Stimulated activated CD8-positive, alpha-beta memory T cell treated with anti-CD3 and anti-CD28 coated beads, Interleukin-15, amount 100 ng/mL, for 24 hours (primary cell): ENCODE measurements around the gene OAS2.
"Not testable (repeated sequence)": the region's sequence is repeated elsewhere in the genome, so short reads cannot be mapped to it uniquely, and the experiment has no call there.

Experiments used
- DNase-seq: peaks from one replicate; pipeline ENCODE4 v3.0.0-alpha.2; 2020; ENCODE audit warnings: low read depth

Gene OAS2

DNA sequence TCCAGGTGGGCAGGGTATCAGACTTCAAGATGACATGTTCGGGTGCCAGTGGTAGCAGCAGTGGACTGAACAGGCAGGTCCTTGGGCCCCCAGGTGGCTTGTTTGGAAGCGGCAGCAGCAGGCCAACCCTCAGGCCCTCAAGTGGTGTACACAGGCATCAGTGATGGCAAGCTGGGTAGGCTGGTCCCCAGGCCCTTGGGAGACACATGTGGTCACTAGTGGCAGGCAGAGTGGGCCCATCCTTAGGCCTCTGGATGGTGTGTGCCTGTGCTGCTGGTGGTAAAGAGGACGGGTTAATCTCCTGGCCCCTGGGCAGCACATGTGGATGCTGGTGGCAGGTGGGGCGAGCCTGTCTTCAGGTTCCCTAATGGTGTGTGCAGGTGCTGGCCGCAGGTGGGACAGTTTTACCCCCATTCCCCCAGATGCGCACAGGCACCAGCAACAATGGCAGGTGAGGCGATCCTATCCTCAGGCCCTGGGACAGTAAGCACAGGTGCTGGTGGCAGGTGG lies 8.0 kb downstream of the OAS2 start:
- DNase-seq = no peak

DNA sequence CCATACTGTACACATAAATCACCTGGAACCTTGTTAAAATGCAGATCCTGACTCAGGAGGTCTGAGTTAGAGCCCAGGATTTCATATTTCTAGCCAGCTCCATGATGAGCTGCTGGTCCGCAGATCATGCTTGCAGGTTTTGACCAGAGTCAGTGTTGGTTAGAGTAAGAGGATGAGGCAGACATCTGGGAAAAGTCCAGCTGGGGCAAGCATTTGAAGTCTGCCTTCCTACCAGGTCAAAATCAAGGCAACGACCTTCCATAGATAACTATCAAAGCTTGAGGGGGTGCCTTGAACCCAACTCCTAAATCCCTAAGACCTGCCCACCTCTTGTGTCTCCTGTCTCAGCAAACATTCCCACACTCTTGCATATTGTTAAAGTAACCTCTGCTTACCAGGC lies 9.2 kb downstream of the OAS2 start:
- DNase-seq = no peak

DNA sequence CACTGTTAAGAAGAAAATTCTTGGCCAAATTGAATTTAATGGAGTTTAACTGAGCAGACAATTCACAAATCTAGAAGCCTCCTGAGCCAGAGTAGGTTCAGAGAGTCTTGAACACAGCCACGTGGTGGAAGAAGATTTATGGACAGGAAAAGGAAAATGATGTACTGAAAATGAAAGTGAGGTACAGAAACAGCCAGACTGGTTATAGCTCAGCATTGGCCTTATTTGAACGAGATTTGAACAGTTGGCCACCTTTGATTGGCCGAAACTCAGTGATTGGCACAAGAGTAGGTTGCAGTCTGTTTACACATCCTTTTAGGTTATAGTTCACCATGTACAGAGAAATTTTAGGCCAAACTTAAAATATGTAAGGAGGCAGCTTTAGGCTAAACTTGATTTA lies 9.9 kb downstream of the OAS2 start:
- DNase-seq = no peak

DNA sequence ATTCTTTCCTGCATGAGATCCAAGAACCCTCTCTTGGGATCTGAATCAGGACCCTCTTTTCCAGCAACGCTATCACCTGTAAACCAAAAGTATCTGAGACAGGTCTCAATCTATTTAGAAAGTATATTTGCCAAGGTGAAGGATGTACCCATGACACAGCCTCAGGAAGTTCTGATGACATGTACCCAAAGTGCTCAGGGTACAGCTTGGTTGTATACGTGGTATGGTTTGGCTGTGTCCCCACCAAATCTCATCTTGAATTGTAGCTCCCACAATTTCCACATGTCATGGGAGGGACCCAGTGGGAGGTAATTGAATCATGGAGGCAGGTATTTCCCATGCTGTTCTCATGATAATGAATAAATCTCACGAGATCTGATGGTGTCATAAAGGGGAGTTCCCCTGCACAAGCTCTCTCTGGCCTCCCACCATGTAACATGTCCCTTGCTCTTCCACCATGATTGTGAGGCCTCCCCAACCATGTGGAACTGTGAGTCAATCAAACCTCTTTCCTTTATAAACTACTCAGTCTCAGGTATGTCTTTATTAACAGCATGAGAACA lies 10.6 kb downstream of the OAS2 start:
- not testable (repeated sequence) for DNase-seq

DNA sequence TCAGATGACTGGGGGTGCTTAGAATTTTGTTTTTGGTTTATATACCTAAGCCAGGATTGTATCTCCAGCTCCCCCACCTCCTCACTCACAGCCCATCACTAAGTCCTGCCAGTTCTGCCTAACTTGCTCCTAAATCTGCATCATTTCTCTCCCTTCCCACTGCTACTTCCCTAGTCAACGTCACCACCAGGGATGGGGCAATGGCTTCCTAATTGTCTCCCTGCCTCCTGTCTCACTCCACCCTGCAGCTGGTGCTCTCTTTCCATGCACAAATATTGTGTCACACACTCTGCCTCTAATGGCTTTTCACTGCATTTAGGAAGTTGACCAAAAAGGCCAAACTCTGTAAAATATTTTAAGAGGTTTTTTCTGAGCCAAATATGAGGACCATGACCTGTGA lies 11.5 kb downstream of the OAS2 start:
- no peak for DNase-seq

DNA sequence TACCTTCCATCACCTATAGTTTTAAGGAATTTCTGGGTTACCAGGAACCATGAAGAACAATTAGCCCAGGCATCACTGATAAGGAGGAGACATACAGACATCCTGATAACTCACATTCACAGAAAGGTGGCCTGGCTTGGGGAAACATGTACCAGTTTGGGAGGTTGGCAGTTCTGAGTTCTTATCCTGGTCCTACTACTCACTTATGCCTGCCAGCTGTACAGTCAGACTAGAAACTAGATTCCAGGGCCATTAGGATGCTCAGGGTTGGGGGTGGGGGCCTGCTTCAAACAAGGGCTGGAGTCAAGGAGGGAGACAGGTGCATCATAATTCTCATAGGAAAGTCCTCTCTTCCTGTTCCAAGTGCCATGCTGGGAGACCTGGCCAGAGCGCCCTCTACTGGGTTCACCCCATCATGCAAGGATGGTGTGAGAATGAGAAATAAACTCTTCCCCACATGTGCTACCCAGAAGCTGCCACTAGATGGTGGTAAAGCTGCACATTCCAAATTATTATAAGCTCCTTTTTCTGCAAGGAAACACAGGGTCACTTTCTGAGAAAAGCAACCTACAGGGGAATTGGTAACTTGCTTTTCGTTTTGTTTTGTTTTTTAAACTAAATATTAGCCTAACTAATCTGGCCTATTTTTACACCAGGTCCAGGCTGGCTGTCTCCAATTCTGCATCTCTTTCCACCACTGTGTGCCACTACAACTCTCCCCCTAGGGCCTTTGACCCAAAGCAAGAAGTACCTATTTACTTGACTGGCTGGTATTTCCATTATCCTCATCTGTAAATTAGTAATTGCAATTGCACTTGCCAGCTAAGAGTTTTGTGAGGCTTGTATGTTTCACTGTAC lies 14.5 kb downstream of the OAS2 start:
- no peak for DNase-seq

DNA sequence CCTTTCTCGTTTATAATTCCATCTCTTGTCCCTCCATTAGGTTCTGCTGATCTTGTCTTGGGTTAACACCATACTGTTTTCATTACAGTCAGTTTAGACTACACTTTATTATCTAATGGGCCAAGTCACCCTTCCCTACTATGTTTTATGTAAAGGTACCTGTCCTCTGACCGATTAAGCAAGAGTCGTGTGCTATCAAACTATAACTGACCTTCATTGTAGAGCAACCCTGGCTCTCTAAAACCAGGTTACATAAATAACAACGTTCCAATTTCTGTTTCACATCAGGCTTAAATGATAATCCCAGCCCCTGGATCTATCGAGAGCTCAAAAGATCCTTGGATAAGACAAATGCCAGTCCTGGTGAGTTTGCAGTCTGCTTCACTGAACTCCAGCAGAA lies 16.7 kb downstream of the OAS2 start:
- no peak for DNase-seq

DNA sequence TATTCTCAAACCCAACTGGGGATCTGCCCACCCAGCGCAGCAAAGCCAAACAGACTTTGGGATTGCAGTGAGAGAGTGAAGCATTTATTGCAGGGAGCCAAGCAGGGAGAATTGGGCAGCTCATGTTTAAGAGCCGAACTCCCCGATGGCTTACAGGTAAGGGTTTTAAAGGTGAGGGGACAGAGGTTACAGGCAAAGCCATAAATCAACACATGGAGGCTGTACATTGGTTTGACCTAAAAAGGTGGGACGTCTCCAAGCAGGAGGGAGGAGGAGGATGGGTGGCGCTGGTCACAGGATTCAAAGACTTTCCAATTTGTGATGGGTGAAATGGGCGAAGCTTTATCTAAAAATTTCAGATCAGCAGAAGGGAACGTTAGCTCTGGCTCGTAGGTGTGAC lies 18.2 kb downstream of the OAS2 start:
- no peak for DNase-seq

DNA sequence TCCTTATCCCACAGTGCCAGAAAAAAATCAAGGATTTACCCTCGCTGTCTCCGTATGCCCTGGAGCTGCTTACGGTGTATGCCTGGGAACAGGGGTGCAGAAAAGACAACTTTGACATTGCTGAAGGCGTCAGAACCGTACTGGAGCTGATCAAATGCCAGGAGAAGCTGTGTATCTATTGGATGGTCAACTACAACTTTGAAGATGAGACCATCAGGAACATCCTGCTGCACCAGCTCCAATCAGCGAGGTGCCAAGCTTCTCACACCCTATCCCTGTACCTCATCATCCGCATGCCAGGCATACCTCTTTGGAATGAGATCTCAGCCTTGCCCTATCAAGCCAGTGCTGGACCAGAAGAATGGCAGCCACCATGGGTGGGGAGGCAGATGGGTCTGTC lies 19.2 kb downstream of the OAS2 start:
- no peak for DNase-seq

DNA sequence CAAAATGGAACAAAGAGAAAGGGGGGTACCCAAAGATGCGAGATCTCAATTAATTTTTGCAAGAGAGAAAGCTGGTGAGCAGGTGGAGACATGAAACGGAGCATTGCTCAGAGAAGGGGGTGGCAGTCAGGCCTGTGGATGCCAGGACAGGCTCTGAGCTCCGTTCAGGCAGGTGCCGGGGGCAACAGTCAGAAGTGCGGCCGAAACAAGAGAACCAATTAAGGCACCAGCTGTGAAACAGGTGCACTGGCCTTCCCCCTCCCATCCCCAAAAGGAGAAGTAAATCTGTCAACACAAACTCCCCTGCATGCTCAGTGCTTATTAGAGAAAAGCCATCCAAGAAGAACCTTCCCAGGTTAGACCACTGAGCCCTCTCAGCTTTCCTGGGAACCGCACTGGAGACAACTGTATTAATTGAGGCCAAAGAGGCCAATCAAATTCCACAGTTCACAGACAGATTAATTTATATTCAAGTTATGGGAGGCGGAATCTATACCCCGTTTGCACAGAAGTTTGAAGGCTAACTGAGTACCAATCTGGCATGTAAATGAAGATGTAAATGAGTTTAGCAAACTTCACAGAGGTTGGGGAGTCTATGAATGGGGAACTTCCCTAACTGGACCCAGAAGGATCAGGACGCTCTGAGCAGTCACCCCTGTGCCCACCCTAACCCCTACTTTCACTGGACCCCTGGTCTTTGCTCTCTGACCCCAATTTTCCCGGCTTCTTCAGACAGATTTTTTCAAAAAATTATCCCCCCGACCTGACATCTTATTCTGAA lies 20.9 kb downstream of the OAS2 start:
- no peak for DNase-seq

DNA sequence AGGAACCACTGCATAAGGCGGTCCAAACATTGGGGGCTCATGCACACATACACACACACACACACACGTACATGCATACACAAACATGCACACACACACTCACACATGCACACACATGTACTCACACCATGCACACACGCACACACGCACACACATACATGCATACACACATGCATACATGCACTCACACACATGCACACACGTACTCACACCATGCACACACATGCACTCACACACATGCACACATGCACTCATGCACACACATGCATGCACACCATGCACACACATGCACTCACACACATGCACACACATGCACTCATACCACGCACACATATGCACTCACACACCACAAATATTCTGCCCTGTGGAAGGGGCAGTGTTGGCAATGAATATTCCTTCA lies 22.1 kb downstream of the OAS2 start:
- DNase-seq = no peak

DNA sequence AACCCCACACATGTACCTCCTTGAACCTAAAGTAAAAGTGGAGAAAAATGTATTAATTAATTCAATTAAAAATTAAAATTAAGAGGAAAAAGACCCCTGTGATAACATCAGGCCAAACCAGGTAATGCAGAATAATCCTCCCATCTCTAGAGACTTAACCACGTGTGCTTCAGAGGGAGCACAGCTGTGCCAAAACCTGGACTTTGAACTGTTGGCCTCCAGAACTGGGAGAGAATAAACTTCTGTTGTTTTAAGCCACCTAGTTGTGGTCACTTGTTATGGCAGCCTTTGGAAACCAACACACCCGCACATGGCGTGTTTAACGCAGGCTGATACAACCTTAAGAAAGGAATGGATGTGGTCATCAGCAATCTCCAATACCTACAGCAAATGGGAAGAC lies 23.8 kb downstream of the OAS2 start:
- no peak for DNase-seq

DNA sequence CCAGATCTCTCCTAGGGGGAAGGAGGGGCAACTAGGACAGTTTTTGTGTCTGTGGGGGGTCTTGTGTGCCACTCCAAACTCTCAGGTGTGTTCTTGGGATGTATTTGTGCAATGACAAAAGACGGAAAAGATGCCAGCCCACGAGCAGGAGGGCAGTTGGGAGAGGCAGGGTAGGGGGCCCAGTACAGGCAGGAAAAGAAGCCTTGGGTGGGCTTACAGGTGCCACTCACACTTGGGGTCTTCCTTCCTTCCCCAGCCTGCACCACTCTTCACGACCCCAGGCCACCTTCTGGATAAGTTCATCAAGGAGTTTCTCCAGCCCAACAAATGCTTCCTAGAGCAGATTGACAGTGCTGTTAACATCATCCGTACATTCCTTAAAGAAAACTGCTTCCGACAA lies 24.4 kb downstream of the OAS2 start:
- DNase-seq = no peak

DNA sequence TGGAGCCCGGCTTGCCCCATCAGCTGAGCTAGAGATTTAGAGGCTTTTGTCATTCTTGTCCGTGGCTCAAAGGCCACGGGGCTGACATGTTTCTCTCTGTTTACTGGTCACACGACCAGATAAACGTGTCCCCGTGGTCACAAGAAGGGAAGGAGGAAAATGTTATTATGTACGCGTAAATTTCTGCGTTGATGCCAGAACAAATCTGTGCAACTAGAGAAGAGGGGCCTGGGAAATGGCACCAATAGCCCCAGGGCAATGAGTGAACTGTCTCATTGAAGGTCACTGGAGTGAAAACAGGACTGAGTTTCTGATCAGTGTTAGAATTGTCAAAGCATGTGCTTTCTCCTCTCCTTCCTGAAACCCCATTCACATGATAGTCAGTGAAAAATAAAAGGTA lies 25.3 kb downstream of the OAS2 start:
- no peak for DNase-seq

DNA sequence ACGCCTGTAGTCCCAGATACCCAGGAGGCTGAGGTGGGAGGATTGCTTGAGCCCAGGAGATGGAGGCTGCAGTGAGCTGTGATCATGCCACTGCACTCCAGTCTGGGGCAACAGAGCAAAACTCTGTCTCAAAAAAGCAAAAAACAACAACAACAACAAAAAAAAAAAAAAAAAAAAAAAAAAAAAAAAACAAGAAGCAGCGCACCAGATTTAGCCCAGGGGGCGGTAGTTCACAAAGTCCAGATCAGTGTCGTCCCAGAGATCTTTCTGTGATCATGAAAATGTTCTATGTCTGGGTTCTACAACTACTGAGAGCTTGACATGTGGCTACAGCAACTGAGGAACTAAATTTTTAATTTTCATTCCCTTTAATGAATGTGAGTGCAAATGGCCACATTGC lies 27.4 kb downstream of the OAS2 start:
- no peak for DNase-seq

DNA sequence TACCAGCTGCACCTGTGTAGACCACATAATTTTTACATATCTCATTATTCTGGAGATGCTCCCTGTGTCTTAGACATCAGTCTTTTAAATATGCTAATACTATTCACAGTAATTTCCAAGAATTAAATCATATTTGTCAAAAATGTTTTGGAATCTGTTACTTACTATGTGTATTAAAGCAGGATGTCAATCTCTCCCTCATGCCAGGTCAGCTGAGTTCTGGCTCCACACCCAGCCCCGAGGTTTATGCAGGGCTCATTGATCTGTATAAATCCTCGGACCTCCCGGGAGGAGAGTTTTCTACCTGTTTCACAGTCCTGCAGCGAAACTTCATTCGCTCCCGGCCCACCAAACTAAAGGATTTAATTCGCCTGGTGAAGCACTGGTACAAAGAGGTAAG lies 27.9 kb downstream of the OAS2 start:
- no peak for DNase-seq

DNA sequence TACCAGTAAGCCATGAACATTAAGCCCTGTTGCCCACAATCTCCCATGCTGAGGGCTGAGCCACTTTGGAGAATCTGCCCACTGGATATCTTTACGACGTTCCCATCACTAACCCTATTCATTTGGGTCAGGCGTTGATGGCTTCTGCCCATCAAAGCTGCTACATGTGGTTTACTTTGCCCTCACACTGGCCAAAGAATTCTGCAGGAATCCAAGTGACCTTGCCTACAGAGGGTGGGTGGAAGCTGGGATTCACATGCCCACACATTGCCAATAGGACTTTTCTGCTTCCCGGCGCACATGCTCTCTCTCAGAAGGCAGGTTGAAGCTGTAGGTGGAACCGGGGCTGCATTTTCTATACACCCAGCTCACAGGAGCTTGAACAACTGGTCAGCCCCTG lies 28.3 kb downstream of the OAS2 start:
- no peak for DNase-seq

DNA sequence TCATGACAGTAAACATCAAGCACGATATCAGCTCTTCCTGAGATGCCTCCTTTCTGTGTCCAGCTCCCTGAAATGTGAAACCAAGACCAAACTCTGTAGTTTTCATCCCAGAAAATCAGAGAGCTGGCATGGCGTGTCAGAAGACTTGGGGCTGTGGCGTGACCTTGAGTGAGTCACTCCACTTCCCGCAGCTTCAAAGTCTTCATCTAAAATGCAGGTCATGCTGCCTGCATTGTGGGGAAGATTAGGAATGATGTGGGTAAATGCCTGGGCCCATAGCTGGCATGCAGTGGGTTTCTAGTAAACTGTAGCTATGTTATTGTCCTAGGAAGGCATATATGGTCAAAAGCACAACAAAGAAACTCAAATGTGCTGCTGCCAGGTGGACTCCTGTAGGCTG lies 28.8 kb downstream of the OAS2 start:
- no peak for DNase-seq

DNA sequence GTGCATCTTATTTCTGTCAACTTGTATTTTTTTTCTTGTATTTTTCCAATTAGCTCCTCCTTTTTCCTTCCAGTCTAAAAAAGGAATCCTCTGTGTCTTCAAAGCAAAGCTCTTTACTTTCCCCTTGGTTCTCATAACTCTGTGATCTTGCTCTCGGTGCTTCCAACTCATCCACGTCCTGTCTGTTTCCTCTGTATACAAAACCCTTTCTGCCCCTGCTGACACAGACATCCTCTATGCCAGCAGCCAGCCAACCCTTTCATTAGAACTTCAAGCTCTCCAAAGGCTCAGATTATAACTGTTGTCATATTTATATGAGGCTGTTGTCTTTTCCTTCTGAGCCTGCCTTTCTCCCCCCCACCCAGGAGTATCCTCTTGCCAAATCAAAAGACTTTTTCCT lies 32.4 kb downstream of the OAS2 start:
- no peak for DNase-seq

DNA sequence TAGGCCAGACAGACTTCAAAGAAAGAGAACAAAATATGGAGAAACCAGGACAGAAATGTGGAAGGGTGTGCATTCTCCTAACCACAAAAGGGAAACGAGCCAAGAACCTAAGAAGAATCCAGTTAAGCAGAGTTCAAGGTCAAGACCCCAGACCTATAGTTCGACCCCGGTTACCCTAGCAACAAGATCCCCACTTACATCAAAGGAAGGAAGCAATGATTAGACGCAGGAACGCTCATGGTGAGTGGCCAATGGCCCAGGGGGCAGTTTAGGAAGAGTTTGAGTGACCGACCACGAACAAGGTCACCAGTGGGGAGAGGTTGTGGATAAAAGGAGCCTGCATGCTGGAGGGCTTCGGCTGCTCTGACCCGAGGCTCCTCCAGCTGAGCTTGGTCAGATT lies 36.2 kb downstream of the OAS2 start:
- DNase-seq = no peak

DNA sequence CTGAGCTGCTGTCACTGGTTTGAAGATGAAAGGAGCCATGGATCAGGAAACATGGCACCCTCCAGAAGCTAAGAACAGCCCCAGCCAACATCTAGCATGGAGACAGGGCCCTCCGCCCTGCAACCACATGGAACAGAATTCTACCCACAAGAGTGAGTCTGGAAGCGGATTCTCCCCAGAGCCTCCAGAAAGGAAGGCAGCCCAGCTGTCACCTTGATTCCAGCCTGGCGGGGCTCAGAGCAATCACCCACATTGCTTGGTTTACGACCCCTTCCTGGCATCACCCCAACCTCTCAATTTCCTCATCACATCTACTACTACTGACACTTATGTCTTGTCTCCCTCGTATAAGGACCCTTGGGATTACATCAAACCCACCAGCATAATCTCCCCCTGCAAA lies 38.5 kb downstream of the OAS2 start:
- DNase-seq = no peak

DNA sequence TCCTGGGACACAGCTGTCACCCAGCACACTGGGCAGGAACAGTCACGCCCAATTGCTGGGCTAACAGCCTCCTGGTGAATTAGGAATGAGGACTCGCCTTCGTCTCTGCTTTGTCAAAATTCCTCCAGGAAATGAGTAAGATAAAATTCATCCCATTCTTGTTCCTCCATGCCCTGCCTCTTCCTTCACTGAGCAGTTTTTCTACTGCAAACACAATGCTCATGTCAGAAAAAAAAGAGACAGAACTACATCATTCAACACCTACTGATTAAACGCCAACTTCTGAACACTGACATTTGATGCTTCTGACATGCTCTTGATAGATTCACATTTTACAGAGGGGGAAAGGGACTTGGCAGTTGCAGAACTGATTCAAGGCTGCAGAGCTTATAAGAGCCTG lies 40.7 kb downstream of the OAS2 start:
- no peak for DNase-seq

DNA sequence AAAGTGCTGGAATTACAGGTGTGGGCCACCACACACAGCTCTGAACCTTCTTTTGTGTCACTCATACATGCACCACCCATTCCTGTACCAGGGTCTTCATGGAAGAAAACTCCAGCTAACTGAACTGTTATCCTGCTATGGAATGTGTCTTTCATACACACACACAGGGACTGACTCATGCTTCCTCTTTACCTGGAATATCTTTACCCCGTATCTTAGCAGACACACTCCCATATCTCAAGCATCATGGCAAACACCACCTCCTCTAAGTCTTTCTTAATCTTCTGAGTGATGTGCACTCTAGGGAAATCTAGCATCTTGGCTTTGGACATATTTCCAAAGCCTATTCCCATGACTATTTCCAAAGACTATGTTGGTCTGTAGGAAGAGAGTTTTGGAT lies 43.2 kb downstream of the OAS2 start:
- DNase-seq = no peak
